Measurements from ENCODE around the gene SDSL. TPM values are rescaled to one million over a fixed set of nuclear protein-coding genes. Genes with fewer than 3 reads are reported as not detected.

Gene SDSL
- total and polyA plus RNA-seq, 2 of the 4 experiments (the other 2 are of a cell fraction), result 6.3 to 10.9 TPM

DNA sequence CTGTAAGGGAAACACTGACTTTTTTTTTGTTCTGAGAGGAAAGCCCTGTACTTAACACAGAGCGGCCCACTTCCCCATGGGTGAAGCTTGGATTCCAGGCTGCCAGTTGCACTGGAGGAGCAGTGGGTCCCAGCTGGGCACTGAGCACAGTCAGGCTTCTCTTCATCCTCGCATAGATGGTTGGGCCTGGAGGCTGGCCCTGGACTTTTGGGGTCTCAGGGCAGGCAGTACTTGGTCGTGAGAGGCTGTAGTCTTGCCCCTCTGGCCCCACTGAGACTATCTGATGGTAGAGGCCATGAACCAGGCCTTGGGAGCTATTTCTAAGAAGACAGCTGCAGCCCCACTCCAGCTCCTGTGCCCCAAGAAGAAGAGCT lies 55.6 kb downstream of the SDSL start:
- no peak overlapping the region for H3K18ac ChIP-seq (ENCODE audit: low read depth, low read length)
- H2BK5ac ChIP-seq (ENCODE audit: low read depth, low read length, poor library complexity, severe bottlenecking), result no peak overlapping the region
- H2AFZ ChIP-seq (replicated peaks; ENCODE audit: low read length, poor library complexity), result no peak overlapping the region
- H2AK9ac ChIP-seq (replicated peaks; ENCODE audit: low read depth, low read length, poor library complexity), result no peak overlapping the region
- H3K14ac ChIP-seq (replicated peaks; ENCODE audit: low read depth, low read length), result no peak overlapping the region
- DNase-seq (no peak), ATAC-seq (ENCODE audit: low read depth) (no peak)
- no peak overlapping the region for H3K27ac ChIP-seq (ENCODE audit: insufficient read depth, low read length)
- no TSS peak for BruUV-seq (replicated peaks)
- H3K4me2 ChIP-seq (ENCODE audit: low read depth, low read length), result no peak overlapping the region
- H3K36me3 ChIP-seq (ENCODE audit: control insufficient read depth, insufficient read depth, low read length), result no peaks in the 10 kb centered on the region
- in situ Hi-C loops (cut with MboI; ENCODE audit: low sequenced_read_pairs) (no loop called here), intact Hi-C loops (cut with micrococcal nuclease) (no loop called here), dilution Hi-C loops (cut with HindIII; ENCODE audit: low sequenced_read_pairs, unreplicated experiment) (no loop called here)
- H4K5ac ChIP-seq (ENCODE audit: low read depth, low read length), result no peak overlapping the region
- H3K4ac ChIP-seq (ENCODE audit: low read depth, low read length), result no peak overlapping the region
- H2BK20ac ChIP-seq (ENCODE audit: low read depth, low read length), result no peak overlapping the region
- H3K9me1 ChIP-seq (ENCODE audit: insufficient read depth, low read length), result no peaks in the 10 kb centered on the region
- no peak overlapping the region for H2AK5ac ChIP-seq (ENCODE audit: low read depth, low read length)
- H3K56ac ChIP-seq (ENCODE audit: extremely low read depth, insufficient read depth, low read length), result no peak overlapping the region
- no peak overlapping the region for H4K91ac ChIP-seq (ENCODE audit: insufficient read depth, low read depth, low read length)
- H4K20me1 ChIP-seq (ENCODE audit: insufficient read depth, low read length), result no peaks in the 10 kb centered on the region
- peaks cover 64% of the 10 kb centered on the region for H3K27me3 ChIP-seq (ENCODE audit: control insufficient read depth, insufficient read depth, low read length)
- H3K4me3 ChIP-seq (ENCODE audit: insufficient read depth, low read depth, low read length), result no peak overlapping the region
- H4K8ac ChIP-seq (ENCODE audit: low read depth in 2 of 2, low read length in 2 of 2), result no peak overlapping the region
- no peak overlapping the region for H2BK120ac ChIP-seq (ENCODE audit: low read depth, low read length)
- H3K4me1 ChIP-seq (ENCODE audit: control insufficient read depth, insufficient read depth, low read length), result no peaks in the 10 kb centered on the region
- POLR2A ChIA-PET (ENCODE audit: unreplicated experiment), result no interaction called here
- no peak overlapping the region for H2BK15ac ChIP-seq (ENCODE audit: low read depth, low read length)
- TF ChIP-seq, protein P1, sequence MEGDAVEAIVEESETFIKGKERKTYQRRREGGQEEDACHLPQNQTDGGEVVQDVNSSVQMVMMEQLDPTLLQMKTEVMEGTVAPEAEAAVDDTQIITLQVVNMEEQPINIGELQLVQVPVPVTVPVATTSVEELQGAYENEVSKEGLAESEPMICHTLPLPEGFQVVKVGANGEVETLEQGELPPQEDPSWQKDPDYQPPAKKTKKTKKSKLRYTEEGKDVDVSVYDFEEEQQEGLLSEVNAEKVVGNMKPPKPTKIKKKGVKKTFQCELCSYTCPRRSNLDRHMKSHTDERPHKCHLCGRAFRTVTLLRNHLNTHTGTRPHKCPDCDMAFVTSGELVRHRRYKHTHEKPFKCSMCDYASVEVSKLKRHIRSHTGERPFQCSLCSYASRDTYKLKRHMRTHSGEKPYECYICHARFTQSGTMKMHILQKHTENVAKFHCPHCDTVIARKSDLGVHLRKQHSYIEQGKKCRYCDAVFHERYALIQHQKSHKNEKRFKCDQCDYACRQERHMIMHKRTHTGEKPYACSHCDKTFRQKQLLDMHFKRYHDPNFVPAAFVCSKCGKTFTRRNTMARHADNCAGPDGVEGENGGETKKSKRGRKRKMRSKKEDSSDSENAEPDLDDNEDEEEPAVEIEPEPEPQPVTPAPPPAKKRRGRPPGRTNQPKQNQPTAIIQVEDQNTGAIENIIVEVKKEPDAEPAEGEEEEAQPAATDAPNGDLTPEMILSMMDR (conservative IDR thresholded peaks at IDR 0.05; ENCODE audit: low read depth, low read length), result no peak
- no peak for TF ChIP-seq RAD21 (IDR thresholded peaks at IDR 0.05; ENCODE audit: low read length)
- TF ChIP-seq CEBPB (IDR thresholded peaks at IDR 0.05; ENCODE audit: low read depth, low read length), result no peak
- TF ChIP-seq, protein P2, sequence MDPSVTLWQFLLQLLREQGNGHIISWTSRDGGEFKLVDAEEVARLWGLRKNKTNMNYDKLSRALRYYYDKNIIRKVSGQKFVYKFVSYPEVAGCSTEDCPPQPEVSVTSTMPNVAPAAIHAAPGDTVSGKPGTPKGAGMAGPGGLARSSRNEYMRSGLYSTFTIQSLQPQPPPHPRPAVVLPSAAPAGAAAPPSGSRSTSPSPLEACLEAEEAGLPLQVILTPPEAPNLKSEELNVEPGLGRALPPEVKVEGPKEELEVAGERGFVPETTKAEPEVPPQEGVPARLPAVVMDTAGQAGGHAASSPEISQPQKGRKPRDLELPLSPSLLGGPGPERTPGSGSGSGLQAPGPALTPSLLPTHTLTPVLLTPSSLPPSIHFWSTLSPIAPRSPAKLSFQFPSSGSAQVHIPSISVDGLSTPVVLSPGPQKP (IDR thresholded peaks at IDR 0.05; ENCODE audit: borderline replicate concordance, low read depth, low read length), result no peak
- no peak for TF ChIP-seq NFE2L2 (IDR thresholded peaks at IDR 0.05; ENCODE audit: low read depth, low read length)
- CTCF ChIA-PET, result no interaction called here
- H3K9me3 ChIP-seq (ENCODE audit: control insufficient read depth, insufficient read depth, low read length), result no peaks in the 10 kb centered on the region
- no peaks in the 10 kb centered on the region for H3K79me1 ChIP-seq (ENCODE audit: low read depth in 1 of 2, low read length in 2 of 2)
- 0% methylated on average over 2 of the region's 3 CpGs; no CpG with 5 or more reads in 1 of the 2 experiments for WGBS, 2 experiments (ENCODE audit: extremely low coverage in 2 of 2, insufficient read length in 1 of 2)
- H3K9ac ChIP-seq (ENCODE audit: low read depth, low read length), result no peak overlapping the region
- no peak overlapping the region for H3K23ac ChIP-seq (ENCODE audit: low read depth, low read length)
